Activated naive CD4-positive, alpha-beta T cell treated with anti-CD3 and anti-CD28 coated beads, Interleukin-2, amount 10 ng/mL, durations not matched to agents 7 days and 5 days (primary cell): ENCODE results near the gene FAM227B.
"Not testable (repeated sequence)": the region's sequence is repeated elsewhere in the genome, so short reads cannot be mapped to it uniquely, and the experiment has no call there.

Source experiments
- CTCF ChIA-PET: fragments of 350-600 bp; sonication (Branson Sonifier 250); formaldehyde crosslinking; loops from one replicate; lab custom pipeline; 2021; ENCODE audit warnings: antibody characterized with exemption; lab: Charles Lee
- DNase-seq: peaks from one replicate; pipeline ENCODE4 v3.0.0-alpha.2; 2020
- H3K27ac Mint-ChIP-seq: one replicate; pipeline ENCODE4 v1.8.0; 2021; ENCODE audit warnings: mild to moderate bottlenecking, moderate library complexity, mixed read lengths
- H3K27me3 Mint-ChIP-seq: one replicate; pipeline ENCODE4 v1.8.0; 2021; ENCODE audit warnings: mild to moderate bottlenecking, mixed read lengths
- H3K36me3 Mint-ChIP-seq: one replicate; pipeline ENCODE4 v1.8.0; 2021; ENCODE audit warnings: mixed read lengths
- H3K4me1 Mint-ChIP-seq: one replicate; pipeline ENCODE4 v1.8.0; 2021; ENCODE audit warnings: mixed read lengths
- H3K4me3 Mint-ChIP-seq: one replicate; pipeline ENCODE4 v1.8.0; 2021; ENCODE audit warnings: mild to moderate bottlenecking, moderate library complexity, mixed read lengths
- H3K9me3 Mint-ChIP-seq: one replicate; pipeline ENCODE4 v1.8.0; 2021; ENCODE audit warnings: mixed read lengths

Gene FAM227B

GRCh38 chr15:49427372-49427771 is 193.2 kb downstream of the FAM227B start:
- no peak overlapping the region for H3K4me3 Mint-ChIP-seq
- CTCF ChIA-PET = no interaction called here
- H3K27ac Mint-ChIP-seq = no peak overlapping the region
- H3K27me3 Mint-ChIP-seq = no peaks in the 10 kb centered on the region
- no peaks in the 10 kb centered on the region for H3K4me1 Mint-ChIP-seq
- H3K9me3 Mint-ChIP-seq = no peaks in the 10 kb centered on the region
- no peaks in the 10 kb centered on the region for H3K36me3 Mint-ChIP-seq
- no peak for DNase-seq

- CTCF ChIA-PET = interaction anchor here (1.6 kb wide), 1 partner anchor 563 kb away, joined by 3 read pairs; no protein-coding TSS in a partner anchor
- Mint-ChIP-seq H3K36me3 (no peaks in the 10 kb centered on the region), H3K27me3 (peaks cover 4% of the 10 kb centered on the region), H3K4me1 (no peaks in the 10 kb centered on the region), H3K9me3 (no peaks in the 10 kb centered on the region), H3K27ac (no peak overlapping the region), H3K4me3 (no peak overlapping the region)
- DNase-seq = no peak
Observed at GRCh38 chr15:49424954-49425353, 195.7 kb downstream of the FAM227B start.

DNA sequence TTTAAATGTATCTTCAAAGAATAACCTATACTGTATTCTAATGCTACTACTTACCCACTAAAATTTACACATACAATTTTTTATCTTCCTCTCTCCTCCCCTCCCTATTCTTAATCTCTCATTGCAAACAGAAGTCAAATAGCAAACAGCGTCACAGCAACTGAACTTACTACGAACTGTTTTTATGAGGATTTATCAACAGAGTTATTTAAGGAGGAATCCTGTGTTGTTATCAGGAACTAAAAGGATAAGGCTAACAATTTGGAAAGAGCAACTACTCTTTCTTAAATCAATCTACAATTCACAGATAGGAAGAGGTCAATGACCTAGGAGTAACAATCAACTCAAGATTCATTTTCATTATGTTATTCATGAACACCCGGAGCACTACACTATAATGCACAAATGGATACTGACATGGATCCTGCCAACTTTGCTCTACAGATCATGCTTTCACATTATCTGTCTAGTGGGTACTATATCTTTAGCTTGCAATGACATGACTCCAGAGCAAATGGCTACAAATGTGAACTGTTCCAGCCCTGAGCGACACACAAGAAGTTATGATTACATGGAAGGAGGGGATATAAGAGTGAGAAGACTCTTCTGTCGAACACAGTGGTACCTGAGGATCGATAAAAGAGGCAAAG is 196.6 kb downstream of the FAM227B start:
- no peaks in the 10 kb centered on the region for H3K36me3 Mint-ChIP-seq
- no peaks in the 10 kb centered on the region for H3K4me1 Mint-ChIP-seq
- CTCF ChIA-PET = interaction anchor here (1.6 to 5.5 kb wide), 3 partner anchors 12 to 562 kb away, joined by 3 to 84 read pairs (median 5); no protein-coding TSS in a partner anchor
- peaks cover 4% of the 10 kb centered on the region for H3K27me3 Mint-ChIP-seq
- no peak overlapping the region for H3K4me3 Mint-ChIP-seq
- no peak overlapping the region for H3K27ac Mint-ChIP-seq
- DNase-seq = no peak
- H3K9me3 Mint-ChIP-seq = no peaks in the 10 kb centered on the region

DNA sequence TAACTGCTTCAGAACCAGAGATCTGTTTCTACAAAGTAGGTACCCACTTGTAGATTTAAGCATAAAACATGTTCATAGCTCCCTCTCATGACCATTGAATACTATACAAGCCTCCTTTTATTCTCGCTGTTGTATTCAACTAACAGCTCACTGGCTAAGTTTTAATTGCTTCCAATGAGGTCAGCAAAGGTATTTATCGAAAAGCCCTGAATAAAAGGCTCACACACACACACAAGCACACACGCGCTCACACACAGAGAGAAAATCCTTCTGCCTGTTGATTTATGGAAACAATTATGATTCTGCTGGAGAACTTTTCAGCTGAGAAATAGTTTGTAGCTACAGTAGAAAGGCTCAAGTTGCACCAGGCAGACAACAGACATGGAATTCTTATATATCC is 197.6 kb downstream of the FAM227B start, which contains the start of gene FGF7:
FGF7 (plus strand) TSS at position 222 of the 400 bp plus-strand sequence. CDS start 1,056 bp downstream, outside the sequence.
- no peak for DNase-seq
- Mint-ChIP-seq H3K27ac (no peak within 1 kb of the TSS), H3K36me3 (no peaks in the 10 kb centered on the region), H3K27me3 (peaks cover 4% of the 10 kb centered on the region), H3K4me1 (no peaks in the 10 kb centered on the region), H3K4me3 (no peak within 1 kb of the TSS), H3K9me3 (no peaks in the 10 kb centered on the region)
- CTCF ChIA-PET = interaction anchor here (0.8 to 5.5 kb wide), 12 partner anchors 9 to 722 kb away, joined by 3 to 84 read pairs (median 4); no protein-coding TSS in a partner anchor

DNA sequence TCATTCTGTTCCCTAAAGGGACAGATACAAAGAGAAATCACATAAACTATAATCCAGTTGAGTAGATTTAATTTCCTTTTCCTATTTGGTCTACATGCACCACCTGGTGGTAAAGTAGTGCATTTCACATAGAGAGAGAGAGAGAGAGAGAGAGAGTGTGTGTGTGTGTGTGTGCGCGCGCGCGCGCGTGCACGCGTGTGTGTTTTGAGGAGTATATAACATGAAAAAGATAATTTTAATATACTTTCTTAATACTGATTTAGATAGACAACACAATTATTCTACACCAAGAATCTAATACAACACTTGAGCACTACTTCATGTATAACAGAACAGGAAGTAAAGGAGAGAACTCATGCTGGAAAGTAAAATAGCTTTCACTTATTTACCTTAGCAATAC is 198.6 kb downstream of the FAM227B start:
- H3K4me3 Mint-ChIP-seq = peak overlapping the region; percentile 3
- H3K4me1 Mint-ChIP-seq = no peaks in the 10 kb centered on the region
- CTCF ChIA-PET = interaction anchor here (0.7 to 5.5 kb wide), 18 partner anchors 8 to 1627 kb away, joined by 3 to 84 read pairs (median 4); no protein-coding TSS in a partner anchor
- H3K27ac Mint-ChIP-seq = peak overlapping the region; percentile 19
- no peaks in the 10 kb centered on the region for H3K36me3 Mint-ChIP-seq
- peak; percentile 37 for DNase-seq
- H3K9me3 Mint-ChIP-seq = no peaks in the 10 kb centered on the region
- H3K27me3 Mint-ChIP-seq = peaks cover 4% of the 10 kb centered on the region

- H3K4me3 Mint-ChIP-seq = no peak overlapping the region
- no peak overlapping the region for H3K27ac Mint-ChIP-seq
- DNase-seq = no peak
- no peaks in the 10 kb centered on the region for H3K36me3 Mint-ChIP-seq
- CTCF ChIA-PET = interaction anchor here (0.6 to 5.5 kb wide), 3 partner anchors 75 to 557 kb away, joined by 3 to 84 read pairs (median 3); no protein-coding TSS in a partner anchor
- H3K4me1 Mint-ChIP-seq = no peaks in the 10 kb centered on the region
- H3K9me3 Mint-ChIP-seq = no peaks in the 10 kb centered on the region
- peaks cover 7% of the 10 kb centered on the region for H3K27me3 Mint-ChIP-seq
Observed at GRCh38 chr15:49418811-49419210, 201.8 kb downstream of the FAM227B start.

- Mint-ChIP-seq H3K4me1 (no peaks in the 10 kb centered on the region), H3K9me3 (no peaks in the 10 kb centered on the region), H3K27ac (no peak overlapping the region), H3K4me3 (no peak overlapping the region), H3K27me3 (peaks cover 3% of the 10 kb centered on the region), H3K36me3 (no peaks in the 10 kb centered on the region)
- no peak for DNase-seq
- CTCF ChIA-PET = no interaction called here
Observed at GRCh38 chr15:49415638-49416037, 205.0 kb downstream of the FAM227B start.

DNA sequence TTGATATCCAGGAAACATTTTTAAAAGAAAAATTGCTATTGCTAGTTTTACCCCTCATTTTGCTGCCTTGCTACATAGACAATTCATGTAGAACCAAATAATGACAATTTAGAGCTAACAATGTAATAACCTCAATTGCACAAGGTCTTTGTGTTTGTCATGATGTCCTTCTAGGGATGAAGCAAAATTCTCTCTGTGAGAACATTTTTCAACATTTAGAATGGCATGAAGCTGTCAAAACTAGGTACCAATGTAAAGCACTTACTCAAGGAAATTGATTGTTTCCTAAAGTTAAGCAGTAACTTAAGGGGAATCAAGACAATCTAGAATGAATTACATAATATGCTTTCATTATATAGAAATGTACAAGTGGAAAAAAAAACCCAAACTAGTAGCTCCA is 205.5 kb downstream of the FAM227B start:
- no peak for DNase-seq
- Mint-ChIP-seq H3K27me3 (peaks cover 3% of the 10 kb centered on the region), H3K27ac (no peak overlapping the region), H3K4me1 (no peaks in the 10 kb centered on the region), H3K4me3 (no peak overlapping the region), H3K9me3 (no peaks in the 10 kb centered on the region), H3K36me3 (no peaks in the 10 kb centered on the region)
- CTCF ChIA-PET = no interaction called here

GRCh38 chr15:49412797-49413196 is 207.8 kb downstream of the FAM227B start:
- no peaks in the 10 kb centered on the region for H3K9me3 Mint-ChIP-seq

DNA sequence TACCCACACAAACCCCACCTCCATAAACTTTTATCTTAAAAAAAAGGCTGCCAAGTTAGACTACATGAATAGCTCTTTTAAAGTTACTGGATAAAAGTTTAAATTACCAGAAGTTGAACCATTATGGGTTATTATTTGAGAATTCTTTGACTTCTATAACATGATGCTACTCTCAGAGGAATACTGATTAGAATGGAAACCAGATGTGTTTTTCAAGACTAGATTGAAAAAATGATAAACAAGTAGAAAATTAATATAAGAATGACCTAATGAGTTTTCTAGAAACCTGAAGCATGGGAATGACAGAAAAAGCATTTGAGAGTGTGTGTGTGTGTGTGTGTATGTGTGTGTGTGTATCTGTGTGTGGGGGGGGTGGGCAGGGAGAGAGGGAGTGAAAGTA is 210.0 kb downstream of the FAM227B start:
- DNase-seq = no peak
- no peaks in the 10 kb centered on the region for H3K9me3 Mint-ChIP-seq
- no peaks in the 10 kb centered on the region for H3K4me1 Mint-ChIP-seq
- no peak overlapping the region for H3K4me3 Mint-ChIP-seq
- no peak overlapping the region for H3K27ac Mint-ChIP-seq
- no peaks in the 10 kb centered on the region for H3K36me3 Mint-ChIP-seq
- CTCF ChIA-PET = no interaction called here
- peaks cover 3% of the 10 kb centered on the region for H3K27me3 Mint-ChIP-seq

More at GRCh38 chr15:49412797-49413196, 207.8 kb downstream of the FAM227B start:
- DNase-seq = no peak
- H3K36me3 Mint-ChIP-seq = no peaks in the 10 kb centered on the region
- CTCF ChIA-PET = interaction anchor here (1.4 kb wide), 1 partner anchor 10 kb away, joined by 5 read pairs; the partner anchor contains the start of gene FGF7
- H3K4me3 Mint-ChIP-seq = no peak overlapping the region
- H3K27ac Mint-ChIP-seq = no peak overlapping the region
- H3K4me1 Mint-ChIP-seq = no peaks in the 10 kb centered on the region
- peaks cover 3% of the 10 kb centered on the region for H3K27me3 Mint-ChIP-seq

DNA sequence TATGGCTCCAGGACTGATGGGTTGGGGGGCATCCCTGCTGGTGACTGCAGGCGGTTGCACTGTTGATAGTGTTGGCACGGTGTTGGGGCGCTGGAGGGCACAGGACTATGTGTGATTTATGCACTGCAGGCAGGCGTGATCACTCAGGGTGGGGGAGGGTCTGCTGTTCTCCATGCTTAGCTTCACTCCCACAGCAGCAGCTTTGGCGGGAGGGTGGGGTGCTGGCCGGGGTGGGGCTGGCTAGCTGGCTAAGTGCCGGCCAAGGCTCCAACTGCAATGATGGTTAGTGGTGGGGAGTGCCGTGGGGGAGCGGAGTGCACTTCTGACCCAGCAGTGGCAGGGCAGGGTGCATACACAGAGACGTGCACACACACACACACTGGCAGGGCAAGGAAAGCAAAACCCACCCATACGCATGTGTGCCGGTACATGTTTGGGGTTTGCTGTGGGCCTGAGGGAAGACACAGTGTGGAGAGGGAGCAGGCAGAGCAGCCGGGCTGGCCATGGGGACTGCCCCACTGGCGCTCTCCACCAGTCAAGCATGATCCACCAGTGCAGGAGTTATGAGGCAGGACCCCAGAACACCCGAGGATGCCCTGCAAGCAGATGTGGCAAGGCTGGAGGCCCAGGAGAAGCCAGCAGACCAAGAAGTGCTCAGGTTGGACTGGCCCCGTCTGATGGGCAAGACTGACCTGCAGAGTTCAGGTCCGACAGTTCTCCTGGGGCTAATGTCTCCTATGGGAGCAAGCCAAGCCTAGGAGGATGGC is 214.1 kb downstream of the FAM227B start:
- H3K27ac Mint-ChIP-seq = no peak overlapping the region
- no peaks in the 10 kb centered on the region for H3K4me1 Mint-ChIP-seq
- no peaks in the 10 kb centered on the region for H3K27me3 Mint-ChIP-seq
- no peaks in the 10 kb centered on the region for H3K9me3 Mint-ChIP-seq
- CTCF ChIA-PET = no interaction called here
- no peak for DNase-seq
- no peak overlapping the region for H3K4me3 Mint-ChIP-seq
- no peaks in the 10 kb centered on the region for H3K36me3 Mint-ChIP-seq

GRCh38 chr15:49402515-49403296 is 217.9 kb downstream of the FAM227B start:
- H3K9me3 Mint-ChIP-seq, DNase-seq, H3K27me3 Mint-ChIP-seq, CTCF ChIA-PET, H3K4me1 Mint-ChIP-seq, H3K4me3 Mint-ChIP-seq, H3K36me3 Mint-ChIP-seq, H3K27ac Mint-ChIP-seq: not testable (repeated sequence)

DNA sequence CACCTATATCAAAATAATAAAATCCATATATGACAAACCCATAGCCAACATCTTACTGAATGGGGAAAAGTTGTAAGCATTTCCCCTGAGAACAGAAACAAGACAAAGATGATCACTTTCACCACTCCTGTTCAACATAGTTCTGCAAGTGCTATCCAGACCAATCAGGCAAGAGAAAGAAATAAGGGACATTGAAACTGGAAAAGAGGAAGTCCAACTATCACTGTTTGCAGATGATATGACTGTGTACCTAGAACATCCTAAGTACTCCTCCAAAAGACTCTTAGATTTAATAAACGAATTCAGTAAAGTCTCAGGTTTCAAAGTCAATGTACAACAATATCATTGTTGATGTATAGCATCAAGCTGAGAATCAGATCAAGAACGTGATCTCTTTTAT is 233.1 kb downstream of the FAM227B start:
- Mint-ChIP-seq H3K9me3 (no peaks in the 10 kb centered on the region), H3K4me1 (no peaks in the 10 kb centered on the region), H3K27me3 (no peaks in the 10 kb centered on the region), H3K36me3 (no peaks in the 10 kb centered on the region), H3K4me3 (no peak overlapping the region), H3K27ac (no peak overlapping the region)
- DNase-seq = no peak
- CTCF ChIA-PET = no interaction called here

DNA sequence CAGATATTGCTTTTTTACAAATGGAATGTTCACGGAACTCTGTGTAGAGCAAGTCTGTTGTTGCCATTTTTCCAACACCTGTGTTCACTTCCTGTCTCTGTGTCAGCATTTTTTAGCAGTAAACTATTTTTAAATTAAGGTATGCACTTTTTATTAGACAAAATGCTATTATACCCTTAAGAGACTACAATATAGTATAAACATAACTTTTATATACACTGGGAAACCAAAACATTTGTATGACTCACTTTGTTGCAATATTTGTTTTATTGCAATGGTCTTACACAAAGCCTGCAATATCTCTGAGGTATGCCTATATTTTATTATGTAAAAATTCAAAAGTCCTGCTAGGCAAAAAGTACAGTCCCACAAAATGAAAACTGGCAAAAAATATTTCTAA is 237.4 kb downstream of the FAM227B start:
- Mint-ChIP-seq H3K4me3 (no peak overlapping the region), H3K4me1 (no peaks in the 10 kb centered on the region), H3K27ac (no peak overlapping the region), H3K9me3 (no peaks in the 10 kb centered on the region), H3K27me3 (no peaks in the 10 kb centered on the region), H3K36me3 (no peaks in the 10 kb centered on the region)
- no peak for DNase-seq
- CTCF ChIA-PET = no interaction called here
